Mucosa of descending colon (tissue), 3 donors: ENCODE data around the gene PPME1. TPM values are rescaled to one million over a fixed set of nuclear protein-coding genes. Genes with fewer than 3 reads are reported as not detected.

Experiments
- ATAC-seq: fragments of 200-7000 bp; cut with Tn5 transposase; one replicate; pipeline ENCODE4 v1.9.1; 2020; ENCODE audit warnings: mild to moderate bottlenecking, moderate library complexity
- DNase-seq, 3 donors: peaks; one replicate each; pipeline ENCODE4 v3.0.0-alpha.2; 2020
- H3K36me3 ChIP-seq: fragments of 200-600 bp; one replicate; pipeline ENCODE4 v1.8.0; 2021; ENCODE audit warnings: low read depth, mild to moderate bottlenecking
- H3K4me1 ChIP-seq: fragments of 200-600 bp; one replicate; pipeline ENCODE4 v1.8.0; 2021; ENCODE audit warnings: low read depth, mild to moderate bottlenecking
- H3K4me3 ChIP-seq: fragments of 200-600 bp; one replicate; pipeline ENCODE4 v1.8.0; 2021; ENCODE audit warnings: mild to moderate bottlenecking
- H3K9me3 ChIP-seq: fragments of 200-600 bp; one replicate; pipeline ENCODE4 v1.8.0; 2021; ENCODE audit warnings: mild to moderate bottlenecking
- CTCF ChIP-seq: fragments of 200-600 bp; IDR thresholded peaks from one replicate; pipeline ENCODE4 v1.8.0; 2022; ENCODE audit warnings: antibody characterized with exemption, mild to moderate bottlenecking
- intact Hi-C, 2 donors: fragments of 100-400 bp; cut with DNase I in 1 of 2; cut with micrococcal nuclease in 1 of 2; formaldehyde crosslinking; loops; one replicate each; pipeline versions ENCODE4 v1.11.0 to v1.11.1; 2022; cut with DNase I, micrococcal nuclease
- total RNA-seq, 3 donors: library from RNA; stranded (reverse); fragmentation: NEBNext Ultra II Directional in 2 of 3; extraction: Animal tissue kit (Norgen Biotek cat#: 25700) in 2 of 3; gene quantifications; one replicate each; pipeline versions ENCODE4 v1.2.1 to v1.2.4, GENCODE V29; 2021 to 2023
- donor health status: DM: no; HTN: no; CAD: no; lungs with moderate emphysema.
- donor health status: DM: no; HTN: no; CAD: no.
- donor health status: DM: no; HTN: yes; CAD: no.

Gene PPME1
- total RNA-seq, 3 donors from 2014 or later = 22.3 to 36.0 (median 26.3) TPM

GRCh38 chr11:74175920-74176319, 4.8 kb downstream of the PPME1 start:
- Histone ChIP-seq H3K4me3 (no peak overlapping the region), H3K36me3 (peaks cover 3% of the 10 kb centered on the region), H3K4me1 (peaks cover 13% of the 10 kb centered on the region), H3K9me3 (no peaks in the 10 kb centered on the region)
- no peak for TF ChIP-seq CTCF
- DNase-seq (no peak), ATAC-seq (no peak)
- intact Hi-C loops = no loop called here

- no peak for TF ChIP-seq CTCF
- intact Hi-C loops = no loop called here
- ATAC-seq = no peak
- Histone ChIP-seq H3K4me1 (no peaks in the 10 kb centered on the region), H3K4me3 (no peak overlapping the region), H3K36me3 (no peaks in the 10 kb centered on the region), H3K9me3 (no peaks in the 10 kb centered on the region)
- DNase-seq = no peak
Measured at GRCh38 chr11:74179234-74180052, 8.4 kb downstream of the PPME1 start.

GRCh38 chr11:74182635-74183034, 11.5 kb downstream of the PPME1 start:
- intact Hi-C loops = no loop called here
- H3K4me1 ChIP-seq = no peaks in the 10 kb centered on the region
- H3K36me3 ChIP-seq = no peaks in the 10 kb centered on the region
- DNase-seq = no peak
- H3K4me3 ChIP-seq = no peak overlapping the region
- no peaks in the 10 kb centered on the region for H3K9me3 ChIP-seq
- no peak for TF ChIP-seq CTCF
- ATAC-seq = no peak

GRCh38 chr11:74185285-74185684, 14.2 kb downstream of the PPME1 start:
- no peak overlapping the region for H3K4me3 ChIP-seq
- no peaks in the 10 kb centered on the region for H3K36me3 ChIP-seq
- no peak for ATAC-seq

GRCh38 chr11:74185695-74186094, 14.6 kb downstream of the PPME1 start:
- no peak for TF ChIP-seq CTCF
- no peak overlapping the region for H3K4me3 ChIP-seq
- ATAC-seq = no peak
- no peaks in the 10 kb centered on the region for H3K9me3 ChIP-seq
- H3K36me3 ChIP-seq = no peaks in the 10 kb centered on the region
- intact Hi-C loops = no loop called here
- DNase-seq = no peak
- H3K4me1 ChIP-seq = no peaks in the 10 kb centered on the region

More at GRCh38 chr11:74185285-74185684, 14.2 kb downstream of the PPME1 start:
- TF ChIP-seq CTCF = no peak
- no peaks in the 10 kb centered on the region for H3K9me3 ChIP-seq
- DNase-seq = no peak
- no peaks in the 10 kb centered on the region for H3K4me1 ChIP-seq
- intact Hi-C loops = no loop called here
